ENCODE measurements around the gene SEMA4A. TPM values are rescaled to one million over a fixed set of nuclear protein-coding genes. Genes with fewer than 3 reads are reported as not detected.

The SEMA4A gene
- total RNA-seq, 4 donors from 2014 or later, result 1.7 to 4.1 (median 2.6) TPM

GRCh38 chr1:156130578-156130942 lies 22.8 kb upstream of the SEMA4A start:
- Histone ChIP-seq H3K27ac (replicated peaks in 1 of 4) (peak overlapping the region; percentile 92 to 100 (median 96)), H3K27me3 (no peaks in the 10 kb centered on the region), H3K9me3 (no peaks in the 10 kb centered on the region), H3K36me3 (peaks cover 52 to 53% (median 52%) of the 10 kb centered on the region in 4 donors), H3K4me3 (peak overlapping the region in 2 of 4 donors; percentile 32 to 33), H3K4me1 (peaks cover 61 to 99% (median 64%) of the 10 kb centered on the region in 4 donors)
- no peak for DNase-seq (ENCODE audit: extremely low spot score)
- 63% methylated on average over 6 of the region's 6 CpGs for WGBS
- intact Hi-C loops (cut with DNase I), result loop anchor here (1.0 kb wide), 1 partner anchor 34 kb away; no protein-coding TSS in a partner anchor
- TF ChIP-seq CTCF (IDR thresholded peaks at IDR 0.05) (peak in 1 of 3 experiments; percentile 26), POLR2A (IDR thresholded peaks at IDR 0.05; ENCODE audit: low read depth) (no peak), POLR2AphosphoS5 (IDR thresholded peaks at IDR 0.05) (no peak), EP300 (IDR thresholded peaks at IDR 0.05) (no peak)

GRCh38 chr1:156134716-156135435 lies 18.5 kb upstream of the SEMA4A start:
- DNase-seq (ENCODE audit: extremely low spot score), result no peak
- WGBS, result 69% methylated on average over 11 of the region's 18 CpGs
- intact Hi-C loops (cut with DNase I), result no loop called here
- Histone ChIP-seq H3K27me3 (no peaks in the 10 kb centered on the region), H3K36me3 (peaks cover 86 to 96% (median 95%) of the 10 kb centered on the region in 4 donors), H3K4me1 (peaks cover 24 to 90% (median 49%) of the 10 kb centered on the region in 4 donors), H3K27ac (replicated peaks in 1 of 4) (peak overlapping the region in 3 of 4 donors; percentile 21 to 57 (median 52)), H3K9me3 (no peaks in the 10 kb centered on the region), H3K4me3 (no peak overlapping the region)
- TF ChIP-seq POLR2A (IDR thresholded peaks at IDR 0.05; ENCODE audit: low read depth) (no peak), EP300 (IDR thresholded peaks at IDR 0.05) (no peak), POLR2AphosphoS5 (IDR thresholded peaks at IDR 0.05) (no peak), CTCF (IDR thresholded peaks at IDR 0.05) (no peak)

GRCh38 chr1:156135930-156136871 lies 17.2 kb upstream of the SEMA4A start:
- TF ChIP-seq EP300 (IDR thresholded peaks at IDR 0.05) (no peak), POLR2A (IDR thresholded peaks at IDR 0.05; ENCODE audit: low read depth) (no peak), CTCF (IDR thresholded peaks at IDR 0.05) (no peak), POLR2AphosphoS5 (IDR thresholded peaks at IDR 0.05) (no peak)
- intact Hi-C loops (cut with DNase I), result no loop called here
- WGBS, result 90% methylated on average over 25 of the region's 34 CpGs
- Histone ChIP-seq H3K27me3 (no peaks in the 10 kb centered on the region), H3K27ac (replicated peaks in 1 of 4) (peak overlapping the region in 3 of 4 donors; percentile 15 to 57 (median 52)), H3K4me1 (peaks cover 22 to 90% (median 49%) of the 10 kb centered on the region in 4 donors), H3K4me3 (no peak overlapping the region), H3K9me3 (no peaks in the 10 kb centered on the region), H3K36me3 (peaks cover 78 to 97% (median 94%) of the 10 kb centered on the region in 4 donors)
- no peak for DNase-seq (ENCODE audit: extremely low spot score)

- no peaks in the 10 kb centered on the region for H3K27me3 ChIP-seq
- H3K27ac ChIP-seq (replicated peaks in 1 of 4), result peak overlapping the region in 3 of 4 donors; percentile 15 to 57 (median 52)
- WGBS, result 68% methylated on average over 4 of the region's 12 CpGs
- peaks cover 69 to 89% (median 86%) of the 10 kb centered on the region in 4 donors for H3K36me3 ChIP-seq
- TF ChIP-seq CTCF (IDR thresholded peaks at IDR 0.05) (no peak), POLR2AphosphoS5 (IDR thresholded peaks at IDR 0.05) (no peak), POLR2A (IDR thresholded peaks at IDR 0.05; ENCODE audit: low read depth) (no peak), EP300 (IDR thresholded peaks at IDR 0.05) (no peak)
- H3K4me1 ChIP-seq, result peaks cover 24 to 89% (median 54%) of the 10 kb centered on the region in 4 donors
- no peak for DNase-seq (ENCODE audit: extremely low spot score)
- H3K9me3 ChIP-seq, result no peaks in the 10 kb centered on the region
- H3K4me3 ChIP-seq, result no peak overlapping the region
- intact Hi-C loops (cut with DNase I), result no loop called here
Measured at GRCh38 chr1:156136970-156137483, 16.4 kb upstream of the SEMA4A start.
